ENCODE measurements around the gene HMOX1. TPM values are rescaled to one million over a fixed set of nuclear protein-coding genes. Genes with fewer than 3 reads are reported as not detected.

HMOX1 gene
- total and polyA plus RNA-seq, 2 of the 13 experiments (the other 11 are each of a cell fraction or from before 2014, with no cell fraction given): 53.6 to 67.4 TPM

GRCh38 chr22:35399678-35400500 is 19.0 kb downstream of the HMOX1 start, which contains the start of gene MCM5 (continued):
- peak; percentile 75 for TF ChIP-seq ZMYM4 (CRISPR knock-in tag; IDR thresholded peaks at IDR 0.05)
- TF ChIP-seq KLF11 (CRISPR knock-in tag; IDR thresholded peaks at IDR 0.05): peak; percentile 78; the same call in 1 of the 2 replicates
- peak; percentile 89 for TF ChIP-seq ZSCAN21 (CRISPR knock-in tag; IDR thresholded peaks at IDR 0.05; ENCODE audit: borderline replicate concordance)
- TF ChIP-seq ZFP1 (CRISPR knock-in tag; IDR thresholded peaks at IDR 0.05): 0 out of 2 replicates have a peak, but pooled peaks have one; percentile 20
- TF ChIP-seq ZNF558 (CRISPR knock-in tag; IDR thresholded peaks at IDR 0.05; ENCODE audit: borderline replicate concordance): peak; percentile 54; the same call in 1 of the 2 replicates
- no peak for TF ChIP-seq ZNF703 (CRISPR knock-in tag; IDR thresholded peaks at IDR 0.05; ENCODE audit: borderline replicate concordance)
- TF ChIP-seq ZBTB21 (CRISPR knock-in tag; IDR thresholded peaks at IDR 0.05): no peak
- no peak for TF ChIP-seq CENPX (CRISPR knock-in tag; IDR thresholded peaks at IDR 0.05)
- TF ChIP-seq ASH2L (IDR thresholded peaks at IDR 0.05; ENCODE audit: insufficient read length, low read depth, low read length): peak; percentile 46
- TF ChIP-seq PTBP1 (IDR thresholded peaks at IDR 0.05; ENCODE audit: low read depth, low read length, poor library complexity, severe bottlenecking): no peak
- no peak for TF ChIP-seq ZNF280D (CRISPR knock-in tag; IDR thresholded peaks at IDR 0.05)
- TF ChIP-seq MAFK (conservative IDR thresholded peaks at IDR 0.05 in 1 of 2, IDR thresholded peaks at IDR 0.05 in 1 of 2; ENCODE audit: low read length in 2 of 2): no peak
- no peak for TF ChIP-seq ZNF329 (CRISPR knock-in tag; IDR thresholded peaks at IDR 0.05; ENCODE audit: low read depth)
- no peak for TF ChIP-seq MED1 (CRISPR knock-in tag; IDR thresholded peaks at IDR 0.05)
- TF ChIP-seq RCOR2 (CRISPR knock-in tag; IDR thresholded peaks at IDR 0.05): no peak
- no peak for TF ChIP-seq HNF1A (IDR thresholded peaks at IDR 0.05; ENCODE audit: low read depth)
- TF ChIP-seq HNF1A (CRISPR knock-in tag; IDR thresholded peaks at IDR 0.05; ENCODE audit: borderline replicate concordance): 0 out of 2 replicates have a peak, but pooled peaks have one; percentile 12
- no peak for TF ChIP-seq ZFX (CRISPR knock-in tag; IDR thresholded peaks at IDR 0.05; ENCODE audit: low read depth)
